Stimulated activated CD4-positive, alpha-beta T cell treated with anti-CD3 and anti-CD28 coated beads, Interleukin-12 subunit alpha, Interleukin-12 subunit beta, amount 100 ng/mL, for 4 hours (primary cell): ENCODE measurements around the gene ARSG.
"Not testable (repeated sequence)": the region's sequence is repeated elsewhere in the genome, so short reads cannot be mapped to it uniquely, and the experiment has no call there.

Source experiments
- DNase-seq: peaks from one replicate; pipeline ENCODE4 v3.0.0-alpha.2; 2020

ARSG gene

DNA sequence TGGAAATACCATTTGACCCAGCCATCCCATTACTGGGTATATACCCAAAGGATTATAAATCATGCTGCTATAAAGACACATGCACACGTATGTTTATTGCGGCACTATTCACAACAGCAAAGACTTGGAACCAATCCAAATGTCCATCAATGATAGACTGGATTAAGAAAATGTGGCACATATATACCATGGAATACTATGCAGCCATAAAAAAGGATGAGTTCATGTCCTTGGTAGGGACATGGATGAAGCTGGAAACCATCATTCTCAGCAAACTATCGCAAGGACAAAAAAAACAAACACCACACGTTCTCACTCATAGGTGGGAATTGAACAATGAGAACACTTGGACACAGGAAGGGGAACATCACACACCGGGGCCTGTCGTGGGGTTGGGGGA is 9.3 kb upstream of the ARSG start:
- DNase-seq = not testable (repeated sequence)

DNA sequence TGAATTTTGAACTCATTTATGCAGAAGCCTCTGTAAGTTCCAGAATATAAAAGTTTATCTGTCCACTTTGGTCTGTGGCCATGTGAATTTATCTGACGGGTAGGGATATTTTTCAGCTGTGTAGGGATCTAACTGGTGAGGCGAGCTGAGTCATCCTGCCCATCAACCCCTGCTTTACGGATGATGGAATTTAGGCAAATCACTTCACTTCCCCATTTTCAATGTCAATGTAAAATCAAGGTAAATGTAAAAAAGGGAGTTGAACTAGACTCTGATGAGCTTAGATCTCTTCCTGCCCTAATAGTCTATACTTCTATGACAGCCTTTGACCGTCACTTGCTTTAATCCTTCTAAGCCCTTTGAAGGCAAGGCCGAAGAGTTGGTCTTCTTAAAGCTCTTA is 2.9 kb upstream of the ARSG start:
- DNase-seq = no peak

DNA sequence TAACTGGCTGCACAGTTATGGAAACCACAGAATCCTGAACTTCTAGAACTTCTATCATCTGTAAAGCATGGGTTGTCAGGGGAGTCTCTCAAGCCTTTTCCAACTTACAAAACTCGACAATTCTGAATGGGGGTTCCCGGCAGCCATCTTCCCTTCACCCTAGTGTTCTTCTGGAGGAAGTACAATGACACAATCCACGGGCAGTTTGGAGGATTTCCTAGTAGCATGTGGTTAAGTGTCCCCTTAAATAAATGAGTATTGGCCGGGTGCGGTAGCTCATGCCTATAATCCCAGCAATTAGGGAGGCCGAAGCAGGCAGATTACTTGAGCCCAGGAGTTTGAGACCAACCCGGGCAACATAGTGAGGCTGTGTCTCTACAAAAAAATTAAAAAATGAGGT is 2.5 kb upstream of the ARSG start:
- DNase-seq = no peak

DNA sequence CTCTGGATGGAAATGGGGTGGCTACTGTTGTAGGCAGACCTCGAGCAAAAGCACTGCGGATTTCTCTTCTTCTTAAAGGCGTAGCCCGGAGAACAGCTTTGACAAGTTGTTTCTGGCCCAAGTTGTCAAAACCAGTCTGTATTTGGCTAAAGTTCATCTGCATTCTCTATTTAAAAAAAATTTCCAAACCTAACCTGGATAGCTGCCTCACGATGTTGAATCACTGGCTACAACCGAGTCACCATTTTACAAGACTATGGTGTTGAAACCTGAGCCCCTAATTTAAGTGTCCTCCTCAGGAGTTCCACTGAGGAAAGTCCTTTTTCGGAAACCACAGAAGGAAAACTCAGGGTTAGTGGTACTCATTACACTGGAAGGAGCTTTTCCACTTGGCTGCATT is 1.8 kb upstream of the ARSG start:
- DNase-seq = no peak

DNA sequence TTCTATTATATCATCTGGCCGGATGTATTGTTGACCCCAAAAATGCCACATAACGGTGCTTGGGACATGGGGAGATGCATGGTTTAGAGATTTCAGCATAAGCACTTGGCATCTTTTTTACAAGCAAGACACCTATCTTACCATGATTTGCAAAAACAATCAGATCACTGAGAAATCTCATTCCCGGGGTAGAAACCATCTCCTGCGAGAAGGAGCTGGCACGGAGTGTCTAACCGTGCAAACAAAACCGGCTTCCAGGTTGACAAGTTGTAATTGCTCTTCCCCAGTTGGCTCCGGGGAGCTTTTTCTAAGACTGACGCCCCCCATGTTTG is 1.4 kb upstream of the ARSG start:
- DNase-seq = no peak

DNA sequence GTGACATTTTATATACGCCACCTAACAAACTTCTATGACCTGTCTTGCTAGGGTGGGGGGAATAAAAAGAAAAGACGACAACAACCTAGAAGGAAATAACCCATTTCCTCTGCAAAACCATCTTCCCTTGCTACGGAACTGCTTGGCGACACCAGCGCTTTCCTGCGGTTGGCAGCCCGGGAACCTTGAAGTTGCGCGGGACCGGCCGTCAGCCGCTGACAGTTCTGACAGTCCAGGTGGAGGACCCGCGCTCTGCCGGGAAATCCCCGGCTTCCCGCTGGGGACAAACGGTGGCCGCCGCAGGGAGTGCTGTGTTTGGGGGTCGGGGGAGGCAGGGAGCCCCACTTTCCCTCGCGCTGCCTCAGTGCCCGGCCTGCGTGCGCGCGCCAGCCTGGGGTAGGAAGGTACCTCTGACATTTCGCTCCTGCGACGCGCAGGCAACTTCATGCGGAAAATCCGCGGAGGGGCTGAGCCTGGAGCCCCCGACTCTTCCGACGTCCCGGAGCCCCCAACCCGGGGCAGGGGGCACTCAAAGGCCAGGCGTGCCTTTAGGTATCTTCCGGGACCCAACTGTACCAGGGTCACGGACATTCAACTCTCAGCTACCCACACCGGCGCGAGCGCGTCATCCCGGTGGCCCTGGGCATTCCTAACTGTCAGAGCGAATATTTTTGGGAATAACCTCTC is 884 bp upstream of the ARSG start:
- DNase-seq = peak; percentile 46

DNA sequence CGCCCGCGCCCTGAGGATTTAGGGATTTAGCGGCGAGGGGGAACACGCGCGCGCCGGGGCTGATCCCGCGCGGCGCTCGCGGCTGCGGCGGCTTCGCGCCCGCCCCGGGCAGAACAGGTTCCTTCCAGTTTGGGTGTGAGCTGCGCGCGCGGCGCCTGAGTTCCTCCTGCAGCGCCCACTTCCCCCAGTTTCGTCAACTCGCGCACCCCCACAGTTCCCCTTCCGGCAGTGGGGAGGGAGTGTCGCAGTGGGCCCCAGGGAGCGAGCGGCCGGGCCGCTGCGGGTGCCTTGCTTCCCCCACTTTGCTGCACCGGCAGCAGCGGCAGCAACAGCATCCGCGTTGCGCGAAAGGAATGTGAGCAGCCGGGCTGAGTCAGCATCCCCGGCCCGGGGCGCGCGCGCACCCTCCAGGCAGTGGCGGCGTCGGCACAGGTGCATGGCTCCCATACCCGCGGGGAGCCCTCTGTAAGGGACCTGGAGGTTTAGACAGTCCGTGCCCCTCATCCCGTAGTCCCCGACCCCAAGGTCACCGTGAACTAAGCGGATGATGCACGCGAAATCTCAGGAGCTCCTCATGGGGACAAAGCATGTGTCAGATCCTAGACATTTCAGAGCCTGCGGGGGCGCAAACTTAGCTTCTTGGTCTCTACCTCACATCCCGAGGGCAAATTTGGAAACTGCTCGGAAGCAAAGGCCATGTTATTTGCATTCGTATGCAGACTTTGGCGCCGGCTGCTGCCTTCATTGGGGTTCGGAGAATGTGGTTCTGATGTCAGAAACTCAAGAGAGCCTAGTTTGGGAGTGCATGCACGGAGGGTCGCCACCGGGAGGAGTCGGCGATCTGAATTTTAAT is 767 bp downstream of the ARSG start:
- peak; percentile 84 for DNase-seq

DNA sequence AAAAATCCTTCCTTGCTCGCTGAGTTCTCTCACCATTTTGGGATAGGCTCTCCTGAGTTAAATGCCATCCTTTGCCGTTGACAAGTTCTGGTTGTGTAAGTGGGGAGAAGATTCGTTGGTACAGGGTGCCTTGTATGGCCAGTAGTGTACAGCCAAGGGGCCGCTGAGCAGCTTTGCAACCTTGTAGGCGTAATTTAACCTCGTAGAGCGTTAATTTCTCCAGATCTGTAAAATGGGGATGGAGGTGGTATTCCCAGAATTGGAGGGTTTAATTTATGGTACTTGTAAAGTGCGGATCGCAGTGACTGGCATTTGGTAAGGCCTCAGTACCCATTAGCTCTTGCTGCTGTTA is 1.4 kb downstream of the ARSG start:
- DNase-seq = no peak

DNA sequence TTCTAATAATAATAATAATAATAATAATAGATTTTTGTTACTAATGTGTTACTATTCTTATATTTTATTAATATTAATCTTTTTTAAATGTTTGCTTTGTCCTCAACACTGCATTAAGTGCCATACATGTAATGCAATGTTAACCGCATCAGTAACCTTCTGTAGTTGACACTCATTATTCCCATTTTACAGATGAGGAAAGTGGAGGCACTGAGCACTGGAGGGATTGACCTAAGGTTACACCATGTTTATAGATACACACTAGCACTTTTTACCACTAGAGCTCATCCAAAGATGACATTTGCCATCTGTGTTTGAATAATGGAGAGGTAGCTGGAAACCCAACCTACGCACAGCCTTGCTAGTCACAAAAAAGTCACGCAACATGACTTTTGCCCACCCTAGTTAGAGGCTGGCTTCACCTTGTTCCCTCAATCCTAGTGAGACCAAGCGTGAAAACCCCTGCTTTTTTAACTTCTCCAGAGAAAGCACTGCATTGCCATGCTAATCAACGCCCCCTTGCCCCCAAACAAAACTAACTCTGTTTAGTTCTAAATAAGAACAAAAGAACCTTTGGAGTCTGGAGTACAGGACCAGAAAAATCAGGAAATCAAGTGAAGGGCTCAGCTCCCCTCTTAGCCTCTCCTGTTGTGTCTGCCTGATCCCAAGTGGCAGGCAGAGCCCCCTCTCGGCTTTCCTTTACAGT is 2.3 kb downstream of the ARSG start:
- no peak for DNase-seq

DNA sequence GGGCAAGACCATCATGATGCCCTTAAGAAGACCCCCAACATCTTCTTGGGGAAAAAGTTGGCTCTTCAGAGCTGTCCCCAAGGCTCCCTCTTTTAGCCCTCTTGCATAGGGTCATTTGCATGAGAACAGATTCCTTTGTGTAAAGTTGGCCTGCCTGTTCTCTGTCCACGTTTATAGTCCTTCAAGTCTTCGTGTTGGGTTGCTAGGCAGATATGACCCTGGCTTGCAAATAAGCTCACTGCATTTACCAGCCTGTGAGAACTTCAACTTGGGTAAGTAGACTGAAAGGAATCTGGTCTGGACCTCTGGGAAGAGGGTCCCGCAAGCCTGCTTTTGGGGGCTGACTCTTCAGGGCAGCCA is 2.9 kb downstream of the ARSG start:
- no peak for DNase-seq

DNA sequence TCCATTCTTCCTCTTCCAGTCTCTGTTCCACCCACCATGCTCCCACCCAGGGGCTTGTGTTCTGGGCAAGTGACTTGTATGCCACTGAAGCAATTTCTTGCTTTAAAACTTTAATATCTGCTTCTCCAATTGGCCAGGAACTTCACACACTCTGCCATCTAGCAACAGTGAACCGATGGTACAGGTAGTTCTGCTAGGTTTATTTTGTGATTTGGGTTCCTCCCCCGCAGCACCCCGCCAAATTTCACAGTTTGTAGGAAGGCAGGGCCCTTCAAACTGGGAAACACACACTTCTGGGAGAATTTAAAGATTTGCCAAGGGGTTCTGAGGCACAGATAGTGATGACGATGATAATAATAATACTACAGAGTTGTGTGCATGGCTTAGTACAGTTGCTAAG is 3.3 kb downstream of the ARSG start:
- DNase-seq = no peak

DNA sequence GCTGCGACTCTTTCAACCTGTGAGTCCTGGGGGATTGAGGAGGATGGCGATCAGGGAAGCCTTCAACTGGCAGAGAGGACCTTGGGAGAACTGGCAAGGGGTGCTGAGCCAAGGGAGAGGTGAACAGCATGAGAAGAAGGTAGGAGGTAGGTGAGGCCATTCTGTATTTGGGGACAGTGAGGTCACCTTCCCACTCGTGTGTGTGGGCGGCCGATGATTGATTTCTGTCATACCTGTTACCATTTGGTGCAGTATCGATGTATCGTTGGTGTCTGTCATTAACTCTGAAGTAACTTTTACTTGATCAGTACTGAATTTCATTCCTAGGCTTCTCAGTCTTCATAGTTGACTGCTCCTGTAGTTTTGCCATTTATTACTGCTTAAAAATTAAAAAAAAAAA is 3.8 kb downstream of the ARSG start:
- DNase-seq = peak; percentile 39

DNA sequence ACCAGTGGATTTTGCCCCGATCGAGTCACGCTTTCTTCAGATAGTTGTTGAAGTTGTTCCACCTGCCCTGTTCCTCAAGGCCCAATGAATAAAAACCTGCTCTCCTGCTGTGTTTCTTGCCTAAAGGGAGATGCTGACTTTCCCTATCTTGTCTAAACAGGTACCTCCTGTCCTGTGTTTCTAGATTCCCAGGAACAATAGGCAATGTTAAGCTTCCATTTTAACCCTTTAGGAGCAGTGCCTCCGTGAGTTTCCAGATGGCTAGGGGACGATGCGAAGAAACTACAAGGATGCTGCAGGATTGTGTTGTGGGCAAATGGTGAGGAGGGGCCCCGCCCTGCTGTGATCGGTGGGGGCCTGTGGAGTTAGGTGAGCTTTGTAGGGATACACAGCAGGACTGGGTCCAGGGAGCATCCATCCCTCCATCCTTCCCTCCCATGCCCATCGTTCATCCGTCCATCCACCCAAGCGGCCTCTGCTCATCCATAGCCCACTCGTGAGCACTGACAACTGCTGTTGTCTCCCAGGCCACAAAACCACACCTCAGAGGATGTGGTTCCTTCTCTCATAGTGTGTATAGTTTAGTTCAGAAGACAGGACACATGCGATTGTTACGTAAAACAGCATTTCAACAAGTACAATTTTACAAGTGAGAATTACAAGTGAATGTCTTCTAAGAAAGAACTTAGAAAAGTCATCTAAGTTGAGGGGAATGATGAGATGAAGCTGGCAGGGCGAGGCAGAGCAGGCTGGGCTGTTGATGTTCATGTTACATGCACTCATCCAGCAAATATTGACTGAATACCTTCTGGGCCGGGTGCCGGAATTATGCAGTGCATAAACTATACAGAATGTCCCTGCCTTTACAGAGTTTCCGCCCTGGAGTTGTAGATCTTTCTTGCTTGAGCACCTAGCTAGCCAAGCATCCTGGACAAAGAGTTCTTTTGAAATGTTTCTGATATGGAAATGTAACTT is 5.2 kb downstream of the ARSG start:
- no peak for DNase-seq

DNA sequence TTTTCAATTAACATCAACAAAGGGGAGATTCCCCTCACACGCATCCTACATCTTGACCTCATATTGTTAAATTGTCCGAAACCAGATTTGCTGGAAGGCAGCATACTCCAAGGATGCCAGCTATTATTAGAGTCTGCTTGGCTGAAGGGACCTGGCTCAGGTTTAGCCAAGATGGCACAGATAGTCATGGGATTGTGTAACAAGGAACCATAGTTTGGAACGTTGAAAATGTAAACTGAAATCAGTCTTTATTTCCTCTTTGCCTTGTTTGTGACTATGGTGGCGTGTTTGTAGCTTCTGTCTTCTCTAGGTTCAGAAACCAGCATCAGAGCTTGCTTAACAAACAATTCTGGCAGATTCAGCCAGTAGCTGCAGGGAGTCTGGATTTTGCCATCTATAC is 5.9 kb downstream of the ARSG start:
- no peak for DNase-seq

DNA sequence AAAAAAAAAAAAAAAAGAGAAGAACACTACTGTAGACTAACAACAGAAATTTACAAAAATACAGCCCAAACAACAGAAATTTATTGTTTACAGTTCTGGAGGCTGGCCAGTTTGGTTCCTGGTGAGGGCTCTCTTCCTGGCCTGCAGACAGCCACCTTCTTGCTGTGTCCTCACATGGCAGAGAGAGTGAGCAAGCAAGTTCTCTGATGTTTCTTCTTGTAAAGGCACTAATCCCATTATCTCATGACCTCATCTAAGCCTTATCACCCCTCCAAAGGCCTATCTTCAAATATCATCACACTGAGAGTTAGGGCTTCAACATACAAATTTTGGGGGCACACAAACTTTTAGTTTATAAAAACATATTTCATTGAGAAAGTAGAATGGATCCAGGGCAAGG is 7.3 kb downstream of the ARSG start:
- DNase-seq = no peak

DNA sequence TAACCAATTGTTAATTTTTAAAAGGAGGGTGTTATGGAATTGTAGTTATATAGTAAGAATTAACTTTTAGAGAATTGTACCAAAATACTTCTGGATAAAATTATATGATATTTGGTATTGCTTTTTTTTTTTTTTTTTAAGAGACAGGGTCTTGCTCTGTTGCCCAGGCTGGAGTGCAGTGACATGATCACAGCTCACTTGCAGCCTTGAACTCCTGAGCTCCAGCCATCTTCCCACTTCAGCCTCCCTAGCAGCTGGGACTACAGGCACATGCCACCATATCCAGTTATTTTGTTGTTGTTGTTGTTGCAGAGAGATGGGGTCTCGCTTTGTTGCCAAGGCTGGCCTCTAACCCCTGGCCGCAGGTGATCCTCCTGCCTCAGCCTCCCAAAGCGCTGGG is 8.5 kb downstream of the ARSG start:
- no peak for DNase-seq

DNA sequence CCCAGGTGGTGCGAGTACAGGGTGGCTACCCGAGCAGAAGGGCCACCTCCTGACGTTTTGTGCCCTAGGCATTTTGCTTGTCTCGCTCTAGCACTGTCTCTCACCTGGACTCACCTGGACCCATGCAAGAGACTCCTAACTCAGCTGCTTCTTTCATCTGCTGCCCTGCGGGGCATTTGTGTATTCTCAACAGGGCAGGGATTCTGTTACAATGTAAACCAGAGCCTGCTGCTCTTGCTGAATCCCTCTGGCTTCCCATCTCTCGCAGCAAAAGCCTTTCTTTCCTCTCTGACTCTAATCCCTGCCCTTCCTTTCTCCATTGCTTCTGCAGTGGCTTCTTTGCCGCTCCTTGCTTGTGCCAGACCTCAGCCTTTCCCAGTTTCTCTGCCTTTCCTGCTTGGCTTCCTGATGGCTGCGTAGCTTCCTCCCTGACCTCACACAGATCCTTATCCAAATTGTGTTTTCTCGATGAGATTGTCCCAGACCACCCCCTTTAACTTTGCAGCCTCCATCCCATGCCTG is 10.2 kb downstream of the ARSG start:
- no peak for DNase-seq

DNA sequence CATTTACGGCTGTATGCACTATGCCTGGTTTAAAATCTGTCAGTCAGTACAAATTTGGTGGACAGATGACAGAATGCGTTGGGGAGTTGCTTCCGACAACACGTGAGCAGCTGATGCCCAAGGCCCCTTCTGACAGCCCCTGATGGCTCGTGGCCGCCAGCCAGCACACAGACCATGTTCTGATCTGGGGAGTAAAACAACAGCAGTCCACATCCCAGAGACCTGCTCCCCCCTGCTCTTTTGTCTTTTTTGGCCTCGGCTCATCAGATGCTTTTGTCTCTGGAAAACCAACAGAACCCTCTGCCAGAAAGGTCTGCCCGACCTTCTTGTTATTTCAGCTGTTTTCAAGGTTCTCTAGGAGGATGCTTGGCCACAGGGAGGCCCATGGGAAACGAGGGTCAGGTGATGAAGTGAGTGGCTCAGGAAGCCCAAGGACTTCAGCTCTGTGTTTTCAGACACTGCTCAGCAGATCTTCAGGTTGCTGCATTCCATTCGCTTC is 10.8 kb downstream of the ARSG start:
- no peak for DNase-seq

DNA sequence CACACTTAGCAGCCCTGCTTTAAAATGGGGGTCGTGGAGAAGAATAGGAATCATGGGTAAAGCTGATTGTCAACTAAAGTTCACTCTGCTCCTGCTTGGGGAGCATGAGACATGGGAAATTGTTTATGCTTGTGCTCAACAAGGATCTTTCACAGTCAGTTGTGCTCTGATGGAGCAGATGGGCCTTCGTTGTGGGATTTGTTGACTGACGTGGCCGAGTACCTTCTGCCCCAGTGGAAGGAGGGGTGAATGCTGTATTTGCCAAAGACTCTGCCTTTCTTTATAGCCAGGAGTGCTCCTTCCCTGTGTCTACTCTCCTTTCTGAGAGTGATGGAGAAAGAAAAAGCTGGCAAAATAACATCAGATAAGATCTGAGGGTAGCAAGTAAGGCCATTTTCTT is 11.4 kb downstream of the ARSG start:
- no peak for DNase-seq

DNA sequence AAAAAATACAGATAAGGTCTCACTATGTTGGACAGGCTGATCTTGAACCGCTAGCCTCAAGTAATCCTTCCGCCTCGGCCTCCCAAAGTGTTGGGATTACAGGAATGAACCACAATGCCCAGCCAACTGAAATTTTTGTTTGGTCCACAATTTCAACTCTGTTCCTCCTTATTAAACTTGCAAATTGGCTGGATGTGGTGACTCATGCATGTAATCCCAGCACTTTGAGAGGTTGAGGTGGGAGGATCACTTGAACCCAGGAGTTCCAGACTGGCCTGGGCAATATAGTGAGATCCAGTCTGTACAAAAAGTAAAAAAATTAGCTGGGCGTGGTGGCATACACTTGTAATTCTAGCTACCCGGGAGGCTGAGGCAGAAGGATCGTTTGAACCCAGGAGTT is 13.4 kb downstream of the ARSG start:
- no peak for DNase-seq

DNA sequence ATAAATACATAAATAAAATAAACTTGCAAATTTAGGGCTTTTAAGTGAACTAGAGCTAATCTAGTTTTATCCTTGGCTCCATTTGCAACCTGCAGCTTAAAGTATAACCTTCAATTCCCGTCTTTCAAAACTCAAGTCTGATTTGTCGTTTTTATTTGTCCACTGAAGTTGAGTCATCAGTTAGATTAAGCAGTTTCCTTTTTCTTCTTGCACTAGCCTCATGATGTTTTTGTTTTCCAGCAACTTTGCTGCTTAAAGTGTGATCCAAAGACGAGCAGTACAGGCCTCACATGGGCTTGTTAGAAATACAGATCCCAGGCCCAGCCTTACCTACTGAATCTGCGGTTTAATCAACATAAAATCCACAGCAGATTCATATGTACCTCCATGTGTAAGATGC is 13.8 kb downstream of the ARSG start:
- no peak for DNase-seq

DNA sequence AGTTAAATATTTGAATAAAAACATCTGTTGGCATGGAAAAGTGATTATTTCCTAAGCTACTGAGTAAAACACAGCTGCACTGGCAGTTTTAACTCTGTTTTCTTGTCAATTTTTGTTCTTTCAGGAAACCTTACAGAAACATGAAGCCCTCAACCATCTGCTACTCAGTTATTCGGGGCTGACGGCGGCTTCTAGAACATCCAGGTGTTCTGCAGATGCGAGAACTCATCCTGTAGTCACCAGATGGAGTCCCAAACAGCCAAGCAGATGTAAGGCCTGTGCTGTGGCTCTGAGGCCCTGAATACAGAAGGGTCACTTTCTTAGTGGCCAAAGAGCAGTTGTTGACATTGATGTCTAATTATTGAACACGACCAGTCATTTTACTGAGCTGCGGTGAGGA is 15.5 kb downstream of the ARSG start:
- DNase-seq = no peak

DNA sequence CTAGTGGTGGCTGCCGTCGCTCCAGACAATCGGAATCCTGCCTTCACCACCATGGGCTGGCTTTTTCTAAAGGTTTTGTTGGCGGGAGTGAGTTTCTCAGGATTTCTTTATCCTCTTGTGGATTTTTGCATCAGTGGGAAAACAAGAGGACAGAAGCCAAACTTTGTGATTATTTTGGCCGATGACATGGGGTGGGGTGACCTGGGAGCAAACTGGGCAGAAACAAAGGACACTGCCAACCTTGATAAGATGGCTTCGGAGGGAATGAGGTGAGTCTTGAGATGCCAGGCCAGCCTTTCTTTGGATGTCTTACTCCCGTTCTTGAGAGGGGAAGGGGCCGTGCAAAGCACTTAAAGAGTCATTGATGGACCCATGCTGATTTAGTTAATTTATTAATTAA is 16.1 kb downstream of the ARSG start:
- no peak for DNase-seq
